Natural killer cell (primary cell): ENCODE results near the gene FXYD6. TPM values are rescaled to one million over a fixed set of nuclear protein-coding genes. Genes with fewer than 3 reads are reported as not detected.

Experiments used
- ATAC-seq, 3 donors: fragments of 150-1000 bp in 2 of 3; fragments of 200-7000 bp in 1 of 3; cut with Tn5 transposase; 1 replicate in 1 of 3; 2 replicates in 2 of 3; pipeline ENCODE4 v1.10.0; 2021; ENCODE audit warnings: mild to moderate bottlenecking in 2 of 3, moderate library complexity in 2 of 3
- DNase-seq, 2 donors: peaks; one replicate each; pipeline versions ENCODE4 v3.0.0 to v3.0.0-alpha.2; 2013 to 2021; ENCODE audit warnings: mixed read lengths in 1 of 2
- H3K27ac ChIP-seq: one replicate; pipeline ENCODE4 v1.5.1; 2013; ENCODE audit warnings: mild to moderate bottlenecking, low read length
- H3K27me3 ChIP-seq: one replicate; pipeline ENCODE4 v1.6.1; 2013; ENCODE audit warnings: low read length; ENCODE audit not compliant: control insufficient read depth, insufficient read depth
- H3K36me3 ChIP-seq: one replicate; pipeline ENCODE4 v1.6.1; 2013; ENCODE audit warnings: low read length; ENCODE audit not compliant: control insufficient read depth, insufficient read depth
- H3K4me1 ChIP-seq: one replicate; pipeline ENCODE4 v1.6.1; 2013; ENCODE audit warnings: low read length; ENCODE audit not compliant: control insufficient read depth, insufficient read depth
- H3K4me3 ChIP-seq: one replicate; pipeline ENCODE4 v1.5.1; 2013; ENCODE audit warnings: low read length
- H3K9me3 ChIP-seq: one replicate; pipeline ENCODE4 v1.6.1; 2013; ENCODE audit warnings: low read length; ENCODE audit not compliant: control insufficient read depth, insufficient read depth
- H3K27ac Mint-ChIP-seq, 2 donors: one replicate each; pipeline ENCODE4 v1.8.0; 2022; ENCODE audit warnings: mild to moderate bottlenecking in 2 of 2, mixed read lengths in 2 of 2, moderate library complexity in 1 of 2
- H3K27me3 Mint-ChIP-seq, 2 donors: one replicate each; pipeline ENCODE4 v1.8.0; 2022; ENCODE audit warnings: low read depth in 2 of 2, mixed read lengths in 2 of 2
- H3K36me3 Mint-ChIP-seq: one replicate; pipeline ENCODE4 v1.8.0; 2022; ENCODE audit warnings: mixed read lengths
- H3K4me1 Mint-ChIP-seq, 2 donors: one replicate each; pipeline ENCODE4 v1.8.0; 2022; ENCODE audit warnings: mixed read lengths in 2 of 2
- H3K4me3 Mint-ChIP-seq: one replicate; pipeline ENCODE4 v1.8.0; 2022; ENCODE audit warnings: mild to moderate bottlenecking, moderate library complexity, mixed read lengths
- H3K9me3 Mint-ChIP-seq, 2 donors: one replicate each; pipeline ENCODE4 v1.8.0; 2022; ENCODE audit warnings: mixed read lengths in 2 of 2
- CTCF ChIP-seq: fragments of 200-600 bp; IDR thresholded peaks from one replicate; pipeline ENCODE4 v1.8.0; 2022; ENCODE audit warnings: antibody characterized with exemption
- WGBS: methylation state at CpG from one replicate; pipeline ENCODE4 v1.1.7; 2013; ENCODE audit warnings: missing lambda C conversion rate; ENCODE audit not compliant: insufficient coverage; 5-methylcytosine and 5-hydroxymethylcytosine counted together
- intact Hi-C: fragments of 100-400 bp; cut with micrococcal nuclease; formaldehyde crosslinking; loops from one replicate; pipeline ENCODE4 v1.14.2; 2022
- total RNA-seq, 4 donors: library from RNA; stranded (reverse); fragments of 120-200 nt in 1 of 4; gene quantifications; one replicate each; pipeline versions ENCODE4 v1.2.3 to v1.2.4, GENCODE V29; 2013 to 2022

Gene FXYD6
- total RNA-seq, 3 donors from 2014 or later (not counting 1 experiment from before 2014, with no cell fraction given) = 0.20 to 0.90 TPM; not detected in 1

- no peak overlapping the region for H3K4me3 ChIP-seq
- no peaks in the 10 kb centered on the region for H3K36me3 Mint-ChIP-seq
- H3K4me1 ChIP-seq = peaks cover 46% of the 10 kb centered on the region
- intact Hi-C loops = no loop called here
- H3K9me3 Mint-ChIP-seq = no peaks in the 10 kb centered on the region
- ATAC-seq (no peak), DNase-seq (no peak)
- H3K9me3 ChIP-seq = no peaks in the 10 kb centered on the region
- no peak overlapping the region for H3K27ac ChIP-seq
- H3K27me3 ChIP-seq = no peaks in the 10 kb centered on the region
- no peak for TF ChIP-seq CTCF
- peaks cover 10 to 43% of the 10 kb centered on the region in 2 donors for H3K4me1 Mint-ChIP-seq
- peak overlapping the region in 1 of 2 donors; percentile 72 for H3K27ac Mint-ChIP-seq
- H3K36me3 ChIP-seq = no peaks in the 10 kb centered on the region
- H3K4me3 Mint-ChIP-seq = no peak overlapping the region
- H3K27me3 Mint-ChIP-seq = peaks cover 0 to 14% of the 10 kb centered on the region in 2 donors
- 89% methylated on average over 7 of the region's 7 CpGs for WGBS
Measured at GRCh38 chr11:117831661-117832415, 44.6 kb downstream of the FXYD6 start.

GRCh38 chr11:117830674-117831351 is 45.6 kb downstream of the FXYD6 start:
- ATAC-seq (no peak), DNase-seq (peak; percentile 15 to 41)
- Histone ChIP-seq H3K27me3 (no peaks in the 10 kb centered on the region), H3K9me3 (no peaks in the 10 kb centered on the region), H3K4me1 (peaks cover 42% of the 10 kb centered on the region), H3K36me3 (no peaks in the 10 kb centered on the region), H3K4me3 (no peak overlapping the region), H3K27ac (no peak overlapping the region)
- Mint-ChIP-seq H3K4me1 (peaks cover 10 to 38% of the 10 kb centered on the region in 2 donors), H3K9me3 (no peaks in the 10 kb centered on the region), H3K27me3 (peaks cover 4 to 9% of the 10 kb centered on the region in 2 donors), H3K27ac (peak overlapping the region in 1 of 2 donors; percentile 61), H3K4me3 (no peak overlapping the region), H3K36me3 (no peaks in the 10 kb centered on the region)
- no peak for TF ChIP-seq CTCF
- intact Hi-C loops = no loop called here
- WGBS = 54% methylated on average over 6 of the region's 6 CpGs

GRCh38 chr11:117830072-117830471 is 46.4 kb downstream of the FXYD6 start:
- 86% methylated on average over 14 of the region's 14 CpGs for WGBS
- no peaks in the 10 kb centered on the region for H3K9me3 ChIP-seq
- H3K4me1 ChIP-seq = peaks cover 47% of the 10 kb centered on the region
- Mint-ChIP-seq H3K4me3 (no peak overlapping the region), H3K9me3 (no peaks in the 10 kb centered on the region), H3K27ac (peak overlapping the region in 1 of 2 donors; percentile 61), H3K4me1 (peaks cover 10 to 38% of the 10 kb centered on the region in 2 donors), H3K36me3 (no peaks in the 10 kb centered on the region), H3K27me3 (peaks cover 9 to 12% of the 10 kb centered on the region in 2 donors)
- H3K27ac ChIP-seq = no peak overlapping the region
- TF ChIP-seq CTCF = no peak
- H3K36me3 ChIP-seq = no peaks in the 10 kb centered on the region
- no peaks in the 10 kb centered on the region for H3K27me3 ChIP-seq
- no peak overlapping the region for H3K4me3 ChIP-seq
- intact Hi-C loops = no loop called here
- no peak for ATAC-seq
- no peak for DNase-seq
